Measurements from ENCODE around the gene ZNF789. TPM values are rescaled to one million over a fixed set of nuclear protein-coding genes. Genes with fewer than 3 reads are reported as not detected.

ZNF789 gene
- total and polyA plus RNA-seq, 9 of the 15 experiments (the other 6 are each of a cell fraction or from before 2014, with no cell fraction given), result 6.1 to 57.0 (median 24.8) TPM

GRCh38 chr7:99521399-99521798 is 48.7 kb downstream of the ZNF789 start:
- Histone ChIP-seq H3K4me2 (ENCODE audit: insufficient read depth, low read length) (no peak overlapping the region), H3K36me3 (ENCODE audit: control insufficient read depth, insufficient read depth, low read length) (peaks cover 48% of the 10 kb centered on the region), H4K20me1 (replicated peaks; ENCODE audit: control insufficient read depth, insufficient read depth, low read length) (no peaks in the 10 kb centered on the region), H3K27ac (ENCODE audit: extremely low read depth, low read depth, low read length) (no peak overlapping the region), H3K4me1 (replicated peaks in 1 of 2; ENCODE audit: control insufficient read depth in 2 of 2, insufficient read depth in 2 of 2, low read length in 2 of 2) (no peaks in the 10 kb centered on the region), H2AFZ (ENCODE audit: low read depth, low read length) (no peak overlapping the region), H3K27me3 (ENCODE audit: control insufficient read depth in 2 of 2, insufficient read depth in 2 of 2, low read length in 2 of 2) (no peaks in the 10 kb centered on the region; a peak in 1 of 5 replicates), H3K4me3 (no peak overlapping the region), H3K9me1 (ENCODE audit: control insufficient read depth, insufficient read depth, low read length) (no peaks in the 10 kb centered on the region), H3K9me3 (replicated peaks; ENCODE audit: control insufficient read depth, insufficient read depth, low read depth, low read length) (no peaks in the 10 kb centered on the region), H3K79me2 (ENCODE audit: control insufficient read depth, insufficient read depth, low read length) (no peaks in the 10 kb centered on the region), H3K9ac (ENCODE audit: insufficient read depth in 1 of 2, low read depth in 2 of 2, low read length in 2 of 2) (no peak overlapping the region)
- FAIRE-seq (no peak), DNase-seq (ENCODE audit: extremely low read depth in 1 of 4, low spot score in 3 of 4) (no peak), ATAC-seq (no peak)
- ChIA-PET POLR2A (interaction anchor here (0.7 to 1.7 kb wide), 7 partner anchors 9 to 46 kb away, joined by 3 to 8 read pairs (median 4); partner anchors contain the start of genes ZKSCAN5, ZNF394 and ZNF655), CTCF (ENCODE audit: low intra/inter-chr PET ratio) (interaction anchor here (0.6 kb wide), 1 partner anchor 897 kb away, joined by 4 read pairs; no protein-coding TSS in a partner anchor)
- intact Hi-C loops (cut with micrococcal nuclease) (no loop called here), in situ Hi-C loops (cut with MboI) (no loop called here)
- peak; percentile 53; the same call in 1 of the 2 replicates for TF ChIP-seq C11orf30 (IDR thresholded peaks at IDR 0.05; ENCODE audit: low read depth)
- TF ChIP-seq ZNF316 (IDR thresholded peaks at IDR 0.05), result peak; percentile 76
- no peak for TF ChIP-seq ZNF280B (CRISPR knock-in tag; IDR thresholded peaks at IDR 0.05)
- 74% methylated on average over 3 of the region's 3 CpGs for WGBS (ENCODE audit: insufficient coverage, low coverage, missing lambda C conversion rate)
- BruUV-seq (replicated peaks), result no TSS peak

All from K562 (cell line).